HepG2 (cell line): ENCODE data around the gene AKAP8L. TPM values are rescaled to one million over a fixed set of nuclear protein-coding genes. Genes with fewer than 3 reads are reported as not detected.
A peak's percentile ranks its signal among the peaks of the same experiment; 100 is the strongest.

Source experiments
- AKAP8 ChIP-seq: sonication (generic); formaldehyde crosslinking; IDR thresholded peaks from 2 replicates; pipeline ENCODE4 v1.5.1; 2020; ENCODE audit warnings: mild to moderate bottlenecking, missing genetic modification reagents
- EP300 ChIP-seq, 3 experiments: sonication (generic) in 1 of 3; formaldehyde crosslinking in 1 of 3; IDR thresholded peaks; 2 replicates each; pipeline versions ENCODE4 v1.5.1 to v1.6.1; 2011 to 2020; ENCODE audit warnings: low read depth in 2 of 3, low read length in 2 of 3, borderline replicate concordance in 1 of 3, improper control_type of control experiment in 1 of 3, mild to moderate bottlenecking in 1 of 3, missing genetic modification reagents in 1 of 3, moderate library complexity in 1 of 3
- FUBP1 ChIP-seq: sonication (generic); formaldehyde crosslinking; IDR thresholded peaks from 2 replicates; pipeline ENCODE4 v1.5.1; 2020; ENCODE audit warnings: missing genetic modification reagents, mild to moderate bottlenecking, borderline replicate concordance
- MIER2 ChIP-seq: IDR thresholded peaks from 2 replicates; pipeline ENCODE4 v1.6.1; 2016; ENCODE audit warnings: missing biosample characterization, missing genetic modification reagents
- NR2F2 ChIP-seq: IDR thresholded peaks from 2 replicates; pipeline ENCODE4 v1.6.1; 2012; ENCODE audit warnings: low read depth, inconsistent platforms, borderline replicate concordance
- PAF1 ChIP-seq: IDR thresholded peaks from 2 replicates; pipeline ENCODE4 v1.6.1; 2016; ENCODE audit warnings: missing genetic modification reagents, missing compliant biosample characterization
- SMARCC2 ChIP-seq: fragments of 450-650 bp; IDR thresholded peaks from 2 replicates; pipeline ENCODE4 v1.6.1; 2017; ENCODE audit warnings: antibody characterized with exemption, mild to moderate bottlenecking
- SRSF1 ChIP-seq: fragments of 200-400 bp; formaldehyde crosslinking; optimal IDR thresholded peaks from 2 replicates; pipeline ENCODE3; 2017; ENCODE audit warnings: mild to moderate bottlenecking, low read depth, low read length, moderate library complexity
- THAP9 ChIP-seq: sonication (generic); formaldehyde crosslinking; IDR thresholded peaks from 2 replicates; pipeline ENCODE4; 2020; ENCODE audit warnings: missing genetic modification reagents, mild to moderate bottlenecking, borderline replicate concordance
- ZBTB49 ChIP-seq: sonication (generic); formaldehyde crosslinking; IDR thresholded peaks from 2 replicates; pipeline ENCODE4 v1.4.0; 2020; ENCODE audit warnings: missing genetic modification reagents, borderline replicate concordance
- ZIK1 ChIP-seq: sonication (generic); formaldehyde crosslinking; IDR thresholded peaks from 2 replicates; pipeline ENCODE4 v1.5.0; 2020; ENCODE audit warnings: mild to moderate bottlenecking, low read depth, missing genetic modification reagents, borderline replicate concordance
- ZNF292 ChIP-seq: sonication (generic); formaldehyde crosslinking; IDR thresholded peaks from 2 replicates; pipeline ENCODE4 v1.8.1; 2022; ENCODE audit warnings: mild to moderate bottlenecking, low read depth, missing genetic modification reagents, borderline replicate concordance
- ZNF33A ChIP-seq: sonication (generic); formaldehyde crosslinking; IDR thresholded peaks from 2 replicates; pipeline ENCODE4 v1.5.1; 2020; ENCODE audit warnings: missing genetic modification reagents, mild to moderate bottlenecking, moderate library complexity, borderline replicate concordance
- ZNF556 ChIP-seq: sonication (generic); formaldehyde crosslinking; IDR thresholded peaks from 2 replicates; pipeline ENCODE4 v1.4.0; 2020; ENCODE audit warnings: mild to moderate bottlenecking, missing genetic modification reagents, borderline replicate concordance
- ZNF614 ChIP-seq: IDR thresholded peaks from 2 replicates; pipeline ENCODE4 v1.6.1; 2018; ENCODE audit warnings: missing biosample characterization, missing genetic modification reagents, inconsistent platforms, borderline replicate concordance
- ZNF713 ChIP-seq: sonication (generic); formaldehyde crosslinking; IDR thresholded peaks from 2 replicates; pipeline ENCODE4 v1.4.0; 2020; ENCODE audit warnings: mild to moderate bottlenecking, missing genetic modification reagents
- ZNF790 ChIP-seq: sonication (generic); formaldehyde crosslinking; IDR thresholded peaks from 2 replicates; pipeline ENCODE4 v1.8.0; 2022; ENCODE audit warnings: missing genetic modification reagents, mild to moderate bottlenecking, borderline replicate concordance
- ZNF800 ChIP-seq: sonication (generic); formaldehyde crosslinking; IDR thresholded peaks from 2 replicates; pipeline ENCODE4 v1.4.0; 2020; ENCODE audit warnings: missing genetic modification reagents
- polyA plus RNA-seq, 8 experiments: library from polyadenylated mRNA; depleted of rRNA in 3 of 8; stranded (reverse) in 7 of 8; unstranded in 1 of 8; fragments of >200 nt; fragmentation: Illumina TruSeq in 4 of 8; extraction: Trizol in 4 of 8; gene quantifications; 2 replicates each; pipeline versions ENCODE4 v1.2.1 to v1.2.3, GENCODE V29; 2011 to 2016; ENCODE audit warnings: low read depth in 4 of 8, missing spikeins in 1 of 8, mixed read lengths in 1 of 8; ENCODE audit not compliant: insufficient read depth in 1 of 8
- total RNA-seq, 5 experiments: library from RNA; depleted of rRNA; stranded (reverse); fragments of >200 nt; fragmentation: Illumina TruSeq; extraction: Trizol; gene quantifications; 2 replicates each; pipeline ENCODE4 v1.2.3, GENCODE V29; 2016; ENCODE audit warnings: low read depth in 1 of 5

AKAP8L gene
- total and polyA plus RNA-seq, 2 of the 13 experiments (the other 11 are each of a cell fraction or from before 2014, with no cell fraction given) = 48.2 to 49.6 TPM

- TF ChIP-seq ZNF292 (CRISPR knock-in tag) (no peak), PAF1 (no peak), ZNF800 (peak; percentile 42; the same call in 1 of the 2 replicates), MIER2 (CRISPR knock-in tag) (no peak), ZNF33A (CRISPR knock-in tag) (no peak), FUBP1 (CRISPR knock-in tag) (peak; percentile 25; the same call in 1 of the 2 replicates), AKAP8 (CRISPR knock-in tag) (peak; percentile 90), ZNF614 (CRISPR knock-in tag) (peak; percentile 20; the same call in 1 of the 2 replicates), EP300 (IDR thresholded peaks at IDR 0.05; ENCODE audit: low read depth in 2 of 2, low read length in 2 of 2) (peak in 1 of 2 experiments; percentile 8; a peak in 1 of 4 replicates), EP300 (CRISPR knock-in tag; IDR thresholded peaks at IDR 0.05; ENCODE audit: borderline replicate concordance) (no peak), ZNF556 (CRISPR knock-in tag) (no peak), SMARCC2 (no peak), ZIK1 (CRISPR knock-in tag) (no peak), SRSF1 (no peak), ZBTB49 (CRISPR knock-in tag) (no peak), ZNF790 (CRISPR knock-in tag) (peak; percentile 71; the same call in 1 of the 2 replicates), THAP9 (CRISPR knock-in tag) (peak; percentile 95), ZNF713 (CRISPR knock-in tag) (no peak), NR2F2 (no peak)
Measured at GRCh38 chr19:15418579-15419412, at the start of gene AKAP8L (continued).
